ENCODE measurements around the gene CREG2.
"Not testable (repeated sequence)": the region's sequence is repeated elsewhere in the genome, so short reads cannot be mapped to it uniquely, and the experiment has no call there.

CREG2 gene

GRCh38 chr2:101341901-101342624 is 45.2 kb downstream of the CREG2 start:
- peak; percentile 72 for DNase-seq

- DNase-seq = no peak
Measured at GRCh38 chr2:101341421-101341820, 45.9 kb downstream of the CREG2 start.

GRCh38 chr2:101340141-101340551 is 47.2 kb downstream of the CREG2 start:
- DNase-seq = peak; percentile 20

- no peak for DNase-seq
Measured at GRCh38 chr2:101339266-101339880, 47.9 kb downstream of the CREG2 start.

- DNase-seq = peak; percentile 44
Measured at GRCh38 chr2:101337877-101338276, 49.4 kb downstream of the CREG2 start.

- DNase-seq = no peak
Measured at GRCh38 chr2:101332885-101333766, 54.2 kb downstream of the CREG2 start.

- no peak for DNase-seq
Measured at GRCh38 chr2:101331202-101331601, 56.1 kb downstream of the CREG2 start.

- DNase-seq = no peak
Measured at GRCh38 chr2:101330253-101330933, 56.9 kb downstream of the CREG2 start.

GRCh38 chr2:101329026-101329425 is 58.3 kb downstream of the CREG2 start:
- no peak for DNase-seq

- DNase-seq = peak; percentile 69
Measured at GRCh38 chr2:101328474-101329007, 58.8 kb downstream of the CREG2 start.

GRCh38 chr2:101327863-101328394 is 59.4 kb downstream of the CREG2 start:
- no peak for DNase-seq

GRCh38 chr2:101325425-101325824 is 61.9 kb downstream of the CREG2 start:
- no peak for DNase-seq

- DNase-seq = not testable (repeated sequence)
Measured at GRCh38 chr2:101316568-101316967, 70.7 kb downstream of the CREG2 start.

GRCh38 chr2:101311696-101312017 is 75.6 kb downstream of the CREG2 start:
- DNase-seq = no peak

GRCh38 chr2:101310834-101311695 is 76.2 kb downstream of the CREG2 start:
- DNase-seq = no peak

GRCh38 chr2:101310090-101310833 is 77.0 kb downstream of the CREG2 start:
- no peak for DNase-seq

- peak; percentile 86 for DNase-seq
Measured at GRCh38 chr2:101308432-101309210, 78.7 kb downstream of the CREG2 start, which contains the start of gene RNF149. Gene RNF149, minus strand, starts transcription at chr2:101308701. Its CDS starts 113 bp downstream, at chr2:101308588.

- DNase-seq = no peak
Measured at GRCh38 chr2:101307950-101308431, 79.3 kb downstream of the CREG2 start.

GRCh38 chr2:101307503-101307902 is 79.8 kb downstream of the CREG2 start:
- DNase-seq = no peak

- no peak for DNase-seq
Measured at GRCh38 chr2:101306410-101306809, 80.9 kb downstream of the CREG2 start.

All from fibroblast of skin of right quadriceps (primary cell).